HUES64 (cell line): Measurements from ENCODE around the gene GNL2.

Source experiments
- H3K27ac ChIP-seq: 2 replicates; pipeline ENCODE4 v1.7.0; 2013; ENCODE audit warnings: low read depth, low read length, inconsistent platforms
- H3K27me3 ChIP-seq: 2 replicates; pipeline ENCODE4 v1.6.1; 2013; ENCODE audit warnings: mild to moderate bottlenecking, low read length; ENCODE audit not compliant: insufficient read depth
- H3K36me3 ChIP-seq: 2 replicates; pipeline ENCODE4 v1.6.1; 2013; ENCODE audit warnings: mild to moderate bottlenecking, low read length; ENCODE audit not compliant: insufficient read depth
- H3K4me1 ChIP-seq: 2 replicates; pipeline ENCODE4 v1.6.1; 2013; ENCODE audit warnings: mild to moderate bottlenecking, low read length, moderate library complexity; ENCODE audit not compliant: insufficient read depth
- H3K4me3 ChIP-seq: 2 replicates; pipeline ENCODE4 v1.5.1; 2013; ENCODE audit warnings: mild to moderate bottlenecking, low read length, moderate library complexity
- H3K9ac ChIP-seq: 2 replicates; pipeline ENCODE4 v1.6.1; 2013; ENCODE audit warnings: mild to moderate bottlenecking, low read depth, low read length
- H3K9me3 ChIP-seq: 2 replicates; pipeline ENCODE4 v1.6.1; 2013; ENCODE audit warnings: low read depth, low read length; ENCODE audit not compliant: insufficient read depth
- WGBS: fragments of 150-250, 120-280 bp; methylation state at CpG from one replicate; pipeline ENCODE4 v1.1.7; 2013; ENCODE audit warnings: missing lambda C conversion rate; 5-methylcytosine and 5-hydroxymethylcytosine counted together

Gene GNL2

DNA sequence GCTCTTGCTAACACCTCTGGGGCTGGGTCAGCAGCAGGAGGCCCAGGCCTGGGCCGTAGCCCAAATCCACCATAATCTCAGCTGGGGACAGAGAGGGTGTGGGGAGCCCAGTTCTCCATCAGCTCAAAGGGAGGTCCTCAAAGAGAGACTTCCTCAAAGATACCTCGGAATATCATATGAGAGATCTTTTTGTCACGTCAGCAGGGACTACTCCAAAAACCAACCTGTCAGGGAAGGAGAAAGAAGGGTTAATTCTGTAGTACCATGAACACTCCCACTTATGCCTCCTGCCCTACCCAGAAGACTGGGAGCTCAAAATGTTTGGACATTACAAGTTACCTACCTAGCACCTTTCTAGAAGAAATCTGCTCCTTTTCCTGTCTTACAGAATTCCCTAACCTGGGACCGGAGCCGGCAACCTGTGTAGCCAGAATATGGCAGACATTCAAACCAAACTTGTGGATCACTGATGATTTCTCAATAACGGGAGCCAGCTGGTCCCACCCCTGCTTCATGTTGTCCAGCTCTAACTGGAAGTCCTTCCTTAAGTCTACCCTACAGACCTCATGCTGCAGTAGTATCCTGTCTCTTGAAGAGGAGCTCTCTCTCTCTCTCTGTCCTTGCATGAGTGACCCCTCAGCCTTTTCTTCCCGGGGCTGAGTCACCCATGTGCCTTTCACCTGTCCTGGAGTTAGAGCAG is 34.1 kb upstream of the GNL2 start:
- Histone ChIP-seq H3K4me3 (no peak overlapping the region), H3K27ac (no peak overlapping the region), H3K9me3 (no peaks in the 10 kb centered on the region), H3K9ac (no peak overlapping the region), H3K4me1 (peaks cover 9% of the 10 kb centered on the region; the same call in 1 of the 2 replicates), H3K27me3 (peaks cover 91% of the 10 kb centered on the region), H3K36me3 (no peaks in the 10 kb centered on the region)
- 70% methylated on average over 5 of the region's 7 CpGs for WGBS

DNA sequence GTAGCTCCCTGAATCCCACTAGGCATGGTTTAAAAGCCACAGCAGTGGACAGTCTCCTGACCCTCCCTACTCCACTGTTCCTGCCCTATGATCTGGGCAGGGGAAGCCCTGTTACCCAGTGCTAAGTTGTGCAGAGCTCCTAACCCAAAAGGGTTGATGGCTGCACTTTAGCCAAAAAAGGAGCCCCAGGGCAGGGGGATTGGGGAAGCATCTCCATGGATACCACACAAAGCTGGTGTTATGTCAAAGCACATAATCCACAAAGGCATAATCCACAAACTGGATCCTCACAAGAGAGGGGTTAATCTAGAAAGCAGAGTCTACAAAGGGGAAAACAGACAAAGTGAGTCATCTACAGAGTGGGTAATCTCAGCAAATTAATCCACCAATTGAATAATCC is 33.3 kb upstream of the GNL2 start:
- H3K27me3 ChIP-seq, result peaks cover 88% of the 10 kb centered on the region

DNA sequence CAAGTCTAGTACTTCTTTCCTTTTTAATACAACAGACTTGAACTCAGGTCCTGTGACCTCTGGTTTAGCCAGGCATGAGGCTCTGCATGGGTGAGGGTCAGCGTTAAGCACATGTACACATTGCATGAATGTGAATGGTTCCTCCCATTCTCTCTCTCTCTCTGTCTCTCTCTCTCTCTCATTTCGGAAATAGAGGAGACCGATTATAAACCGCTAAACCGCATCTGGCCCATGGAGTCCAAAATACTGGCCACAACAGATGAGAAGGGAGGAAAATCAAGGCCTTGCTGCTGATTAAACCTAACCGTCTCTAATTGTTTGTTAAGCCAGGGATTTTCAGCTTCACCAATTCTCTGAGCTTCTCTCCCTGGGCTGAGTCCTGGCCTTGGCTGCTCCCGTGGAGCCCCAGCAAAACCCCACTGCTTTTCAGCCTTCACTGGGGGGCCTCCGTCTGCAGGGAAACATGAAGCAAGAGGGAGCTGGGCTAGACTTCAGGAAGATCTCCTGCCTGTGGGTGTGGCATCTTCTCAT is 32.4 kb upstream of the GNL2 start:
- Histone ChIP-seq H3K27me3 (peaks cover 86% of the 10 kb centered on the region), H3K9me3 (no peaks in the 10 kb centered on the region), H3K9ac (no peak overlapping the region), H3K27ac (no peak overlapping the region), H3K4me3 (no peak overlapping the region), H3K36me3 (no peaks in the 10 kb centered on the region), H3K4me1 (peaks cover under 1% of the 10 kb centered on the region; the same call in 1 of the 2 replicates)
- WGBS, result 84% methylated on average over 8 of the region's 8 CpGs

More for the DNA sequence above, 33.3 kb upstream of the GNL2 start:
- Histone ChIP-seq H3K36me3 (no peaks in the 10 kb centered on the region), H3K27ac (no peak overlapping the region), H3K4me3 (no peak overlapping the region), H3K9me3 (no peaks in the 10 kb centered on the region), H3K4me1 (peaks cover 9% of the 10 kb centered on the region; the same call in 1 of the 2 replicates), H3K9ac (no peak overlapping the region)

DNA sequence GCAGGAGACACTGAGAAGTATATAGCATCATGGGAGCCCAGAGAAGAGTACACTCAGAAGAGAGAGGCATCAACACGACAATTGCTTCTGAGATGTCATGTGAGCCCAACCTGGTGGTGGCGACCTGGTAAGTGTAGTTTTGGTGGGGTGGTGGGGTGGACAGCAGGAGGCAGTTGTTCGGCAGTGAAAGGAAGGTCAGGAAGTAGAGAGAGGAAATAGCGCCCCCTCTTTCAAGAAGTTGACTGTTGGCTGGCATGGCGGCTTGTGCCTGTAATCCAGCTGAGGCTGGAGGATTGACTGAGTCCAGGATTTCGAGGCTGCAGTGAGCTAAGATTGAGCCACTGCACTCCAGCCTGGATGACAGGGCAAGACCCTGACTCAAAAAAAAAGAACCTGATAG is 26.4 kb upstream of the GNL2 start:
- no peak overlapping the region for H3K9ac ChIP-seq
- 55% methylated on average over 6 of the region's 6 CpGs for WGBS
- H3K27ac ChIP-seq, result no peak overlapping the region
- no peaks in the 10 kb centered on the region for H3K36me3 ChIP-seq
- no peaks in the 10 kb centered on the region for H3K4me1 ChIP-seq
- H3K4me3 ChIP-seq, result no peak overlapping the region
- no peaks in the 10 kb centered on the region for H3K9me3 ChIP-seq
- peaks cover 61% of the 10 kb centered on the region for H3K27me3 ChIP-seq

DNA sequence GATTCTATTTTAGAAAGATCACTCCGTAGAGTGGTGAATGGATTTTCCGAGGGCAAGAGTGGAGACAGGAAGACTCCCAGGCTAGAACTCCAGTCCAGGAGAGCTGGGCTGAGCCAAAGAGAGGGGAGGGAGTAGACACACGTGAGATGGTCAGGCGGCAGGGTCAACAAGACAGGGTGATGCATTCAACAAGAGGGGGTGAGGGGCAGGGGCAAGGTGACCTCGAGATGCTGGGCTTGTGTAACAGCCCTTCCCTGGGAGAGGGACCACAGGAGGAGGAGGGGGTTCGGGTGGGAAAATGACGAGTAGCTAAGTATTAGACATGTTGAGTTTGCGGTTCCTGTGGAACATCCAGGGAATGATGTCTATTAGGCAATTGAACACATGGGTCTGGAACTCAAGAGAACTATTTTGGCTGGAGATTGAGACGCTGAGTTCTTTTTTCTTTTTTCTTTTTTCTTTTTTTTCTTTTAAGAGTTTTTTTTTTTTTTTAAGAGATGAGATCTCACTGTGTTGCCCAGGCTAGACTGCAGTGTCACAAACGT is 25.7 kb upstream of the GNL2 start:
- H3K27me3 ChIP-seq, result peaks cover 61% of the 10 kb centered on the region
- no peaks in the 10 kb centered on the region for H3K36me3 ChIP-seq
- H3K4me3 ChIP-seq, result no peak overlapping the region
- no peak overlapping the region for H3K27ac ChIP-seq
- 71% methylated on average over 9 of the region's 10 CpGs for WGBS
- no peak overlapping the region for H3K9ac ChIP-seq
- no peaks in the 10 kb centered on the region for H3K9me3 ChIP-seq
- H3K4me1 ChIP-seq, result no peaks in the 10 kb centered on the region

DNA sequence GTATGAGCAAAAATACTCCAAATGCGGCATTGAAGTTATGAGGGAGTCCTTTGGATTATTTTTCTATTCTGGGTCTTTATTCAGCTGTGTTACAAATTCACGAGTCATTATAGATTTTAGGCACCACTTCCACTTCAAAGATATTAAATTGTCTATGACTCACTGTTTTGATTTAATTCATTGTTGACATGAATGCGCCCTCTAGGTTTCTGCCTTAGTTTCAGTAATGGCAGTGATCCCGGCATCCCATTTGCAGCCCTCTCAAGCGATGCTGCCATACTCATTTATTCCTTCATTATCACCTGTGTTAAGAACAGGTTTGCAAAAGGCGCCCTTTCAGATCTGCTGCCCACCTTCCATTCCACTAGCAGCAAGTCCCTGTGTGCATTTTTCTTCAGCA is 25.0 kb upstream of the GNL2 start:
- Histone ChIP-seq H3K9me3 (no peaks in the 10 kb centered on the region), H3K4me1 (no peaks in the 10 kb centered on the region), H3K27me3 (peaks cover 61% of the 10 kb centered on the region), H3K4me3 (no peak overlapping the region), H3K36me3 (no peaks in the 10 kb centered on the region), H3K27ac (no peak overlapping the region), H3K9ac (no peak overlapping the region)
- 87% methylated on average over 6 of the region's 6 CpGs for WGBS

DNA sequence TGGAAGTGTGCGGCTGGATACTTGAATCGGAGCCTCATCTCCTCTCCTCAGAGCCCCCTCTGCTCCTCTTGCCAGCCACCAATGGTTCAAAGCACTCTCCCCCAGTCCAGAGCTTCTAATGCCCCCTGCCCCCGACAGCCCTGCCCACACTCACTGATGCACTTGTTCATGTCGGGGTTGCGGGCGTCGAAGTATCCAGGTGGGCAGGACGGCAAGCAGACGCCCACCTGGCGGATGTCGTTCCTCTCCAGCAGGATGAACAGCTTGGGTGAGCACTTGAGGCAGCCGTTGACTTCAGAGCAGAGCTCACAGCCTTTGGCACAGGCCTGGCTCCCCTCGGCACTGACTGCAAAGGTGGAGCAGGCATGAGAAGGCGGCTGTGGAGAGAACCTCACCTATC is 20.6 kb upstream of the GNL2 start:
- no peak overlapping the region for H3K4me3 ChIP-seq
- H3K36me3 ChIP-seq, result no peaks in the 10 kb centered on the region
- 87% methylated on average over 14 of the region's 14 CpGs for WGBS
- no peaks in the 10 kb centered on the region for H3K9me3 ChIP-seq
- H3K9ac ChIP-seq, result no peak overlapping the region
- peaks cover 48% of the 10 kb centered on the region for H3K27me3 ChIP-seq
- no peaks in the 10 kb centered on the region for H3K4me1 ChIP-seq
- no peak overlapping the region for H3K27ac ChIP-seq

DNA sequence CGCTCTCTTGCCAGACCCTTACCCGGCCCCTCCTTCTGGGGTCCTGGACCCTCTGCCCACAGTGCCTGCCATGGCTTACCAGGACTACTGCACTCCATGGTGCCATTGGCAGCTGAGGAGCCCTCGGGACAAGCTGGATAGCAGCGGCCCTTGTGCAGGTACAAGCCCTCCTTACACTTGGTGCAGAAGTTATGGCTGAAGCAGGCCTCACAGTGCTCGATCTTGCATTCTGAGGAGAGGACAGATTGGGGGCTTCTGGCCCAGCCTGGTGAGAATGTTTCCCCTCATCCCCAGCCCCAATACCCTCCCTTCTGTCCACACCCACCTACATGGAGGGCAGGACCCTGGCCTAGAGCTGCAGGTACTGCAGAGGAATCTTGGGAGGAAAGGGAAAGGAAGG is 18.4 kb upstream of the GNL2 start:
- H3K27me3 ChIP-seq, result peaks cover 49% of the 10 kb centered on the region
- no peak overlapping the region for H3K4me3 ChIP-seq
- no peak overlapping the region for H3K27ac ChIP-seq
- H3K4me1 ChIP-seq, result no peaks in the 10 kb centered on the region
- no peaks in the 10 kb centered on the region for H3K9me3 ChIP-seq
- H3K36me3 ChIP-seq, result no peaks in the 10 kb centered on the region
- H3K9ac ChIP-seq, result no peak overlapping the region
- WGBS, result 87% methylated on average over 5 of the region's 5 CpGs

DNA sequence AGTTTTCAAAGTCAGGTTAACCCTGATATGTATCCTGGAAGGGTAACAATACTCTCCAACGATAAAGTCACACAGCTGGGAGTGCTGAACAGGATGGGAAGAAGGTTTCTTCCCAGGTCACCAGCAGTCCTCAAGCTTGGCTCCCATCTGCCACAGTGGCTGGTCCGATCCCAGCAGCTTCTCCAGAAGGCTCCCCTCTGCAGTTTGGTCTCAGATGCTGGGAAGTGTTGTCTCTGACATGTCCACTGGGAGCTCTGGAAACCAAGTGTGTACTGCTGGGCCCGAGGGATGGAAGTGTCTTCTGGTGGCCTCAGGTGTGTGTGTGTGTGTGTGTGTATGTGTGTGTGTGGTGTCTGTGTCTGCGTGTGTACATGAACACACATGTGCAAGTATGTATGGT is 16.4 kb upstream of the GNL2 start:
- Histone ChIP-seq H3K4me1 (no peaks in the 10 kb centered on the region), H3K4me3 (no peak overlapping the region), H3K9ac (no peak overlapping the region), H3K27me3 (peaks cover 58% of the 10 kb centered on the region), H3K27ac (no peak overlapping the region), H3K9me3 (no peaks in the 10 kb centered on the region), H3K36me3 (no peaks in the 10 kb centered on the region)
- 82% methylated on average over 4 of the region's 4 CpGs for WGBS

DNA sequence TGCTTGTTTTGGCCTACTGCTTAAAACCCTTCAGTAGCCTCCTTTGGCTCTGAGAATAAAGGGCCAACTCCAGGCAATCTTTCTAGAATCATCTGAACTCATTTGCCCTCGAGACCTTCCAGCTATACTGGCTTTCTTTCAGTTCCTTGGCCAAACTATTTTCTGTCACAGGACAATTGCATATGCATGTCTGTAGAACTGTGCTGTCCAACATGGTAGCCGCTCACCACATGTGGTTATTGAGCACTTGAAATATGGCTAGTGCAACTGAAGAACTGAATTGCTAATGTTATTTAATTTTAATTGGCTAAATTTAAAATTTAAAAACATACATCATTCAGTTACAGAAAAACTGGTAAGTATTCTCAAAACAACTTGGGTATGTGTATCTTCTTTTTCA is 14.3 kb upstream of the GNL2 start:
- Histone ChIP-seq H3K9me3 (no peaks in the 10 kb centered on the region), H3K27me3 (peaks cover 48% of the 10 kb centered on the region), H3K9ac (no peak overlapping the region), H3K4me3 (no peak overlapping the region), H3K36me3 (no peaks in the 10 kb centered on the region), H3K4me1 (no peaks in the 10 kb centered on the region), H3K27ac (no peak overlapping the region)
- WGBS, result 90% methylated on average over 2 of the region's 2 CpGs

DNA sequence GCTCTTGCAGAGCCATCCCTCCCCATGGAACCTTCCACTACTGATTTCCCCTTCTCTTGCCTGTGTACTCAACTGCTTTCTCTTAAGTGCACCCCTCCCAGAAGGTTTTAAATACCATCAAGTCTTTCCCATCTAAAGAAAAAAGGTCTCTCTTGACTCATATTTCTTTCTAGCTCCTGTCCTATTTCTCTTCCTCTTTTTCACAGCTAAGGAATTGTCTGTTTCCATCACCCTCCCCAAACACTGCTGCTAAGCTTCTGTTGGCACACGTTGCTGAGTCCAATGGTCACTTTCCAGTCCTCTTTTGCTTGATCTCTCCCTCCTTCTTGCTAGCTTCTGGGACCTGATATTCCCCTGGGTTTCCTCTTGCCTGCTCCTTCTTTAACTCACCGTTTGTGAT is 13.3 kb upstream of the GNL2 start:
- H3K27ac ChIP-seq, result no peak overlapping the region
- no peaks in the 10 kb centered on the region for H3K36me3 ChIP-seq
- no peaks in the 10 kb centered on the region for H3K9me3 ChIP-seq
- H3K4me3 ChIP-seq, result no peak overlapping the region
- WGBS, result 17% methylated on average over 1 of the region's 2 CpGs
- H3K27me3 ChIP-seq, result peaks cover 45% of the 10 kb centered on the region
- H3K4me1 ChIP-seq, result no peaks in the 10 kb centered on the region
- no peak overlapping the region for H3K9ac ChIP-seq
